Sigmoid colon (tissue), 4 donors: ENCODE data around the gene ID1.

ENCODE experiments used
- EP300 ChIP-seq, 4 donors: sonication (generic); formaldehyde crosslinking; IDR thresholded peaks; one replicate each; pipeline ENCODE4 v1.6.1; 2017; ENCODE audit warnings: antibody characterized with exemption in 4 of 4
- POLR2AphosphoS5 ChIP-seq, 4 donors: sonication (generic); formaldehyde crosslinking; IDR thresholded peaks; one replicate each; pipeline ENCODE4 v1.6.1; 2017; ENCODE audit warnings: antibody characterized with exemption in 4 of 4
- TF ChIP-seq, protein P1 (sequence below), 4 experiments: fragments of 450-650 bp in 3 of 4; fragments of 200-600 bp in 1 of 4; IDR thresholded peaks; one replicate each; pipeline ENCODE4 v1.5.1; 2016 to 2019; ENCODE audit warnings: antibody characterized with exemption in 4 of 4, mild to moderate bottlenecking in 3 of 4, moderate library complexity in 2 of 4

DNA sequence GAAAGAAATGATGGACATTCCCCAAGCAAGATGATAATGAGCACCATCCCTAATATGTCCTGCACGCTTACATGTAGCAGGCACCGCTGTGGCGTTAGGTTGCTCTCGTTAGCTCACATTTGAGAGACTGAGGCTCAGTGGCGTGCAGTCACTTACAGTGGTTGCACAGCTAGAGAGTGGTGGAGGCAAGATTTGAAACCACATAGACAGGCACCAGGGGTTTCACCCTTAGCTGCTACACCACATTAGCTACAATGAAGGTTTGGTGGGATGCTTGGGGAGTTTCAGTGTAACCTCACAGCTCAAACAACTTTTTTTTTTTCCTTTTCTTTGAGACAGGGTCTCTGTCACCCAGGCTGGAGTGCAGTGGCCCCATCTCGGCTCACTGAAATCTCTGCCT lies 36.3 kb downstream of the ID1 start:
- TF ChIP-seq, protein P1, sequence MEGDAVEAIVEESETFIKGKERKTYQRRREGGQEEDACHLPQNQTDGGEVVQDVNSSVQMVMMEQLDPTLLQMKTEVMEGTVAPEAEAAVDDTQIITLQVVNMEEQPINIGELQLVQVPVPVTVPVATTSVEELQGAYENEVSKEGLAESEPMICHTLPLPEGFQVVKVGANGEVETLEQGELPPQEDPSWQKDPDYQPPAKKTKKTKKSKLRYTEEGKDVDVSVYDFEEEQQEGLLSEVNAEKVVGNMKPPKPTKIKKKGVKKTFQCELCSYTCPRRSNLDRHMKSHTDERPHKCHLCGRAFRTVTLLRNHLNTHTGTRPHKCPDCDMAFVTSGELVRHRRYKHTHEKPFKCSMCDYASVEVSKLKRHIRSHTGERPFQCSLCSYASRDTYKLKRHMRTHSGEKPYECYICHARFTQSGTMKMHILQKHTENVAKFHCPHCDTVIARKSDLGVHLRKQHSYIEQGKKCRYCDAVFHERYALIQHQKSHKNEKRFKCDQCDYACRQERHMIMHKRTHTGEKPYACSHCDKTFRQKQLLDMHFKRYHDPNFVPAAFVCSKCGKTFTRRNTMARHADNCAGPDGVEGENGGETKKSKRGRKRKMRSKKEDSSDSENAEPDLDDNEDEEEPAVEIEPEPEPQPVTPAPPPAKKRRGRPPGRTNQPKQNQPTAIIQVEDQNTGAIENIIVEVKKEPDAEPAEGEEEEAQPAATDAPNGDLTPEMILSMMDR (IDR thresholded peaks at IDR 0.05), result no peak
- no peak for TF ChIP-seq EP300 (IDR thresholded peaks at IDR 0.05)
- TF ChIP-seq POLR2AphosphoS5 (IDR thresholded peaks at IDR 0.05), result no peak
